T-helper 2 cell (primary cell): ENCODE results near the gene AHNAK2.

Source experiments
- DNase-seq, 5 experiments: peaks; one replicate each; pipeline versions ENCODE4 v3.0.0 to v3.0.0-alpha.2; 2012 to 2022

AHNAK2 gene

DNA sequence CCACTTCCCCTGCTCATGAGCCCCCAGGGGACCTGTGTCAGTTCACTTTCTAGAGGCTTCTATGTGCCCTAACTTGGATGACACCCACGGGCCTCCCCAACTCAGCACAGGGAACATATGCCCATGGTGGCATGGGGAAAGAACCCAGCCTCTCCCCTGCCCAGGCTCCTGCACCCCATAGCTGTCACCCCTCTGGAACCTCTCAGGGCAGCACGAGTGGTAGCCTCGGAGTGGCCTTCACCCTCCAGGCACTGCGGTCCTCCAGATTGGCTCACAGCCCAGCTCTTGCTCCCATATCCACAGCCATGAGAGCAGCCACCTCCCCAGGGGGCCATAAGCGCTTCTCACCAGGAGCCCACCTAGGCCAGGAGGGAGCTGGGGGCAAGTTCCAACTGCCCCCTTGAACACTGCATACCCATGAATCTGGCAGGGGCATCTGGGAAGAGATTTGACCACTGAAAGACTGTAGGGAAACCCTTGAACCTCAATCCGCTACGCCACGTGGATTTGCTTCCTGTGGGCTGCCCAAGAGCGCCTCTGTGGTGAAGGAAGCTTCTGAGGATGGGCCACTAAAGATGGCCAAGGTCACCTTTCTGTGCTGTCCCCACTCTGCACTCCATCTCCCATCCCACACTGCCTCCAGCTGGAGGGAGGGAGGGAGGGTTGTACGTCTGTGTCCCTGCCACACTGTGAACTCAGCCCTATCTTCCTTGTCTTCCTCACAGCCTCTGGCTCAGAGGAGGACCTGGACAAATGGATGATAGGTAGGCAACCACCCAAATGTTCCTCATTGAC lies 41.6 kb downstream of the AHNAK2 start:
- DNase-seq, result no peak

DNA sequence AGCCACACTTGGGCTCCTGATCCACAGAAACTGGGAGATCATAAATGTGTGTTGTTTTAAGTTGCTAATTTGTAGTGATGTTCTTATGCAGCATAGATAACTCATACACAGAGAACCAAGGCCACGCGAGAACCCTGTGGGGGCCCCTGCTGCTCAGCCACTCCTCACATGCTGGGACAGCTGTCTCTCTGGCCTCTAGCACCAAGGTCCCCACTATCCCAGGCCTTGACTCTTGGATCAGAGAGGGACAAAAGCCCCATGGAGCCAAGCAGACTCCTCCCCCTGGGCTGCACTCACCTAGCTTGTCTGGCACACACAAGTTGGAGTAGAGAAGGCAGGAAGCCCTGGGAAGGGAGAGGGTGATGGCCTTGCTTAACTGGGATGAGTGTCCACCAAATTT lies 42.2 kb downstream of the AHNAK2 start:
- DNase-seq, result no peak

DNA sequence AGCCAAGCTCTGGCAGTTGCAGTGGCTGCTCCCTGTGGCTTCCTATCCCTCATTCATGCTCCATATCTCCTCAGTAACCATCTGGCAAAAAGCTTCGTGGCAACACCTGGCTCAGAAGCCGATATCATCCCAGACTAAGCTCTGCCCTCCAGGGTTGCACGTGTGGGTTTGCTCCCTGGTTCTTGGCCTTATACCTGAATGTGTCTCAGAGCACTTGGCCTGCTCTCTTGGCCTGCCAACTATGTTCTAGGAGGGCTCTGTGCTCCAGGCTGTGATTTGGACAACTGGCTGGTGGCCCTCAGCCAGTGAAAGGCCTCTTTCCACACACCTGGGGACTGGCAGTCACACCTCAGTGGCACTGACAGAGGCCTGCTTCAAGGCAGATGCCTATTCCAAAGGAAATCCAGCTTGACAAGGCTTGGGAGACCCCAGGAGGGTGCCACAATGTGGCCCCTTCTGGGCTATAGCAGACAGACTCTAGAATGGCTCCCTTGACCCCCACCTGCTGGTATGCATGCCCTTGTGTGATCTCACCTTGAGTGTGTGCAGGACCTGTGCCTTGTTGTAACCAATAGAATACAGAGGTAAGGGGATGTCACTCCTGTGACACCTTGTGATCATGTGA lies 43.0 kb downstream of the AHNAK2 start:
- no peak for DNase-seq

DNA sequence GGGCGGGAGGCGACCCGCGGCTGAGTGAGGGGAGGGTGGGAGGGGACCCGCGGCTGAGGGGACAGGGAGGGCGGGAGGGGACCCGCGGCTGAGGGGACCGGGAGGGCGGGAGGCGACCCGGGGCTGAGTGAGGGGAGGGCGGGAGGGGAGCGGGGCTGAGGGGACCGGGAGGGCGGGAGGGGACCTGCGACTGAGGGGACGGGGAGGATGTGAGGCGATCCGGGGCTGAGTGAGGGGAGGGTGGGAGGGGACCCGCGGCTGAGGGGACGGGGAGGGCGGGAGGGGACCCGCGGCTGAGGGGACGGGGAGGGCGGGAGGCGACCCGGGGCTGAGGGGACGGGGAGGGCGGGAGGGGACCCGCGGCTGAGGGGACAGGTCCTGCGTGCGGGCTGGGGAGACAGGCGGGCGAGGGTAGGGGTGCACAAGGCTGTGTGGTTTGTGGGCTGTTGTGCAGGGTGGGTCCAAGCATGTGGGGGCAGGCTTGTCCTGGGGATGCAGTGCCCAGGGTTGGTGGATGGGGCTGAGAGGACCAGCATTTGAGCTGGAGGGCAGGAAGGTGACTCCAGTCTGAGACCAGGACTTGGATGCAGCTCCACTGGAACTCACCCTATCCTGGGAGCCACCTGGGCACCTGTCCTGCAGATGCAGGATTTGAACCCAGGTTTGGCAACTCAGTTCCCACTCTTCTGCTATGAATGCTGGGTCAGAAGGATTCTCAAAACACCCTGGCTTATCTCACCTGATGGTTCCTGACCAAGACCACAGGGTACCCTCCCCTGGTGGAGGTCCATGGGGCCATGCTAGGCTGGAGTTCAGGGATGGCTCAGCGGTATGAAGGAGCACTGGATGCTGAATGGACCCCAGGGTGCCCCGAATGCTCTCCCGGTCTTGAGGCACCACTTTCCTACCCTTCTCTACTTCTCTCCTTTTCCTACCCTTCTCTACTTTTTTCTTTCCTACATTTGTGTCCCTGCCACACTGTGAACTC lies 44.1 kb downstream of the AHNAK2 start:
- DNase-seq, result no peak

DNA sequence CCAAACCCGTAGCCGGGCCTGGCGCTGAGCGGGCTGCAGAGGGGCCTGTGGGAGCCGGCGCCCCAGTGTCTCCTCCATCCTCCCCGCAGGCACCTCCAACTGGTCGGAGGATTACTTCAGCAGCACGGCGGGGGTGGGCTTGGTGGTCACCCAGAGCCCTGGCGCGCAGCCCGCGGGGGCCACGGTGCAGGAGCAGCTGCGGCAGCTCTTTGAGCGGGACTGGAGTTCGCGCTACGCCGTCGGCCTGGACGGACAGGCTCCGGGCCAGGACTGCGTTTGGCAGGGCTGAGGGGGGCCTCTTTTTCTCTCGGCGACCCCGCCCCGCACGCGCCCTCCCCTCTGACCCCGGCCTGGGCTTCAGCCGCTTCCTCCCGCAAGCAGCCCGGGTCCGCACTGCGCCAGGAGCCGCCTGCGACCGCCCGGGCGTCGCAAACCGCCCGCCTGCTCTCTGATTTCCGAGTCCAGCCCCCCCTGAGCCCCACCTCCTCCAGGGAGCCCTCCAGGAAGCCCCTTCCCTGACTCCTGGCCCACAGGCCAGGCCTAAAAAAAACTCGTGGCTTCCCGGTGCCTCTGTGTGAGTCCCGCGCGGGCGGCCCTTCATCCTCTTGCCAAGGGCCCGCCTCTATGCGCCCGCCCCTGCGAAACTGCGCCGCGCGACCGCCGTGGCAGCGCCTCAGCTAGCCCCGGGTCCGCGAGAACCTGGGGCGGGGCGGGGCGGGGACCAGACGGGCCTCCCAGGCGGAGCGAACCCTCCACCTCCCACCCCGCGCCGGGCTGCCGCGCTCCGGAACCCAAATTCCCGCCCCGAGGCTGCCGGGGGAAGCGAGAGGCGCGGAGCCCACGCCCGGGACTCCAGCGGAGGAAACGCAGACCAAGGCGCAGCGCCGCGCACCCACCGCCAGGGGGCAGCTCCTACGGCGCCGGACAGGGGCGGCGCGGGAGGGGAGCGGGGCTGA lies 45.2 kb downstream of the AHNAK2 start:
- peak; percentile 63 to 83 (median 69) for DNase-seq

DNA sequence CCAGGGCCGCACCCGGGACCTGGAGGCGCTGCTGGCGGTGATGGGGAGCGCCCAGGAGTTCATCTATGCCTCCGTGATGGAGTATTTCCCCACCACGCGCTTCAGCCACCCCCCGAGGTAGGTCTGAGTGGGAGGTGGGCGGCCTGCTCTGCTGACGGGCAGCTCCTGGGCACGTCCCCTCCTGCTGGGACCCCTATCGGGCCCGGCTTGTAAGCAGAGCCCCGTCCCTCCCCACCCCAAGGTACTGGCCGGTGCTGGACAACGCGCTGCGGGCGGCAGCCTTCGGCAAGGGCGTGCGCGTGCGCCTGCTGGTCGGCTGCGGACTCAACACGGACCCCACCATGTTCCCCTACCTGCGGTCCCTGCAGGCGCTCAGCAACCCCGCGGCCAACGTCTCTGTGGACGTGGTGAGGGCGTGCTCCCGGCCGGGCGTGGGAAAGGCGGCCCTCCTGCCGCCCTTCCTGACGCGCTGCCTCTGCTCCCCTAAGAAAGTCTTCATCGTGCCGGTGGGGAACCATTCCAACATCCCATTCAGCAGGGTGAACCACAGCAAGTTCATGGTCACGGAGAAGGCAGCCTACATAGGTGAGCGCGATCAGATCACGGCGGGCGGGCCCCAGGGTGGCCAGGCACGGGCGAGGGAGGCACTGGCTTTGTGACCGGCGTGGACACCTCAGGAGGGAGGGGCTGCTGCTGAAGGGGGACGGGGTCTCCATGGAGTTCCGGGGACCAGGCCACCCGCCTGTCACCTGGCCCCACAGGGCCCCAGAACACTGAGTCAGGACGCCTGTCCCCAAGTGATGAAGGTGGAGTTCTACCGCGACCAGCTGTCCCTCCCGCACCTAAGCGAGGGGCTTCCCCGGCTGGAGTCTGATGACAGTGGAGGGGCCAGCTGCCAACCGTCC lies 46.2 kb downstream of the AHNAK2 start:
- no peak for DNase-seq

DNA sequence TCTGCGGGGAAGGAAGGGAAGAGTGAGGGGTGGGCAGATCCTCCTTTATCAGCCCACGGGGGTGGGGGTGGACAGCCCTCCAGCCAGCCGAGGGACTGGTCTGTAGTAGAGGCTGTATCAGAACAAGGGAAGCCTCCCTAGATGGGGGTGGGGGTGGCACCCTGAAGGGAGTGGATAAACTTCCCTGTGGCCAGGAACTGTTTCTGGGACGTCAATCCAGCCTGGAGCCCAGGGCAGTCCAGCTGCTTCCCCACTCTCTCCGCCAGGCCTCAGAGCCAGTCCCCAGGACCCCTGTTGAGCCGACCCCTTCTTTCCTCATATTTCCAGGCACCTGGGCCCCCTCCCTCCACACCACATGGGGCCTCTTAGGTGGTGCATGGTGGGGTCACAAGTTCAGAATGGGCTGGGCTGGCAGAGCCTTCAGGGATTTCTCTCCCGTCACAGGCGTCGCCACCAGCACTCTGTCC lies 46.8 kb downstream of the AHNAK2 start:
- no peak for DNase-seq

DNA sequence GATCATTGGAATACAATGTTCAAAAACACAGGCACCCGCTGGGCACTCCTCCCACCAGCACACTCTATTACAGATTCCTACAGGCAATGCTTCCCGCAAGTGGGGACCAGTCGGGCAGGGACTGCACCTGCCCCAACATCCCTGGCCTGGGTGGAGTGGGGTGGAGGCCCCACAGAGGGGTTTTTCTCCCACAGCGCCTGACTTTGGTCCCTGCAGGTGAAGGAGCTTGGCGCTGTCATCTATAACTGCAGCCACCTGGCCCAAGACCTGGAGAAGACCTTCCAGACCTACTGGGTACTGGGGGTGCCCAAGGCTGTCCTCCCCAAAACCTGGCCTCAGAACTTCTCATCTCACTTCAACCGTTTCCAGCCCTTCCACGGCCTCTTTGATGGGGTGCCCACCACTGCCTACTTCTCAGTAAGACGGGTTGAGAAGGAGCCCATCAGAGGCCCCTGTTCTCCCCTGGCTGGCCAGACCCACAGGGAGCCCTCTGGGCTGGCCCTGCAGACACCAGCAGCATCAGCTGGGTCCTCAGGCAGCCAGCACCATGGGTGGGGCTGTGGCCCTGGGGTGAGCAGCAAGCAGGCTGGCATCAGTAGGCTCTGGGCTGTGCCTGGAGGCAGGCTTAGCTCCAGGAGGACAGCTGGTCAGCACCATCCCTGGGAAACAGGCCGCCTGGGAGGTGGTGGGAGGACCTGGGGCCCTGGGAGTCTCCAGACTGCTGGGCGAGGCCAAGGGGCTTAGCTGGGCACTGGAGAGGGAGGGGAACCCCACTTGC lies 47.5 kb downstream of the AHNAK2 start:
- DNase-seq, result no peak

DNA sequence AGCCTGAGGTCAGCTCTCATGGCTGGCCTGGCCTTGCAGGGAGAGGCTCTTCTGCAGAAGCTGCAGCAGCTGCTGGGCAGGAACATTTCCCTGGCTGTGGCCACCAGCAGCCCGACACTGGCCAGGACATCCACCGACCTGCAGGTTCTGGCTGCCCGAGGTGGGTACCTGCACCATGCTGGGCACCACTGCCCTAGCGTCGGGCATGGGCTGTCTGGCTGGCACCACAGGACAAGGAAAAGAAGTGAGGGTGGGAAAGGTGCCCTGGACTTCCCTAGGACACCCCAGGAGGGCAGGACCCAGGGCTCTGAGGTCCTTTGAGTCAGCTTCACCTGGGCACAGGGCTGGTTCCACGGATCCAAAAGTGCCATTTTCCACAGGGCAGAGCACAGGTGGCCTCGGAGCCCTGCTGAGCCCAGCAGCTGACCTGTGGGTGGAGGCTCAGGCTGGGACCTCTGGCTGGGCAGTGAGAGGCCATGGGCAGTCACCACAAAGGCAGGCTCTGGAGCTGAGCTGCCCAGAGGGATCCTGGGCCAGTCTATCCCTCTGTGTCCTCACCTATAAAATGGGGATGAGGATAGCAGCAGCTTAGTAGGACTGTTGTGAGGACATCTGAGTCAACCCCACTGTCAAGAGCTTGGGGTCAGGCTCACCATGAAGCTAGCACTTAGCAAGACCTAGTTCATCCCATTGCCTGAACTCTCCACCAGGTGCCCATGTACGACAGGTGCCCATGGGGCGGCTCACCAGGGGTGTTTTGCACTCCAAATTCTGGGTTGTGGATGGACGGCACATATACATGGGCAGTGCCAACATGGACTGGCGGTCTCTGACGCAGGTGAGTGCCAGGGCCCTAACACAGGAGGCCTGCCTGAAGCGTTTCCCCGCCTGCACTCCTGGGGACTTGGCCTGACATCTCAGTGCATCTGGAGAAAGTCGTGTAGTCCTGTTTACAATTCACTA lies 48.6 kb downstream of the AHNAK2 start:
- no peak for DNase-seq

DNA sequence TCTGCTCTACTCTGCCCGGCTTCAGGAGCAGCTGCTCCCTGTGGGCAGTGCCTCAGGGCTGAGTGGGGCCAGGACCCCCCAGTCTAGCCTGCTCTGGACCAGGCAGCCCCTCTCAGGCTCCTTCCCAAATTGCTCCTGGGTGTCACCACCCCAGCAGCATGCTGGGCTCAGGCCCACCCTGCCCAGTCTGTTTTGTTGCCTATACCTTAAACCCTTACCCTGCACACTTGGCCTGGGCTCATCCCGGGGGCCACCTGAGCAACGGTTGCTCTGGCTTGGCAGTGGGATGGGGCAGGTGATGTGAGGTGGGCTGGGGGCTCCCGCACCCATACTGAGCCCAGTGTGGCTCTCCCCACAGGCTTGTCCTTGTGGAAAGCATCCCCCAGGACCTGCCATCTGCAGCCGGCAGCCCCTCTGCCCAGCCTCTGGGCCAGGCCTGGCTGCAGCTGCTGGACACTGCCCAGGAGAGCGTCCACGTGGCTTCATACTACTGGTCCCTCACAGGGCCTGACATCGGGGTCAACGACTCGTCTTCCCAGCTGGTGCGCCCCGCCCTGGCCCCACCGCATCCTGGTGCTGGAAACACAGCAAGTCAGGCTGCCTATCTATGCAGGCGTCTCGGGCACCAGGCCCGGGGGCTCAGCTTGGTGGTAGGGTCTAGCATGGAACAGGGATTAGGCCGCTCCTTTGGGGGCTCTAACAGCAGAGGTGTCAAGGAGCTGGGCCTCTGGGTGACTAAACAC lies 49.6 kb downstream of the AHNAK2 start:
- DNase-seq, result no peak

DNA sequence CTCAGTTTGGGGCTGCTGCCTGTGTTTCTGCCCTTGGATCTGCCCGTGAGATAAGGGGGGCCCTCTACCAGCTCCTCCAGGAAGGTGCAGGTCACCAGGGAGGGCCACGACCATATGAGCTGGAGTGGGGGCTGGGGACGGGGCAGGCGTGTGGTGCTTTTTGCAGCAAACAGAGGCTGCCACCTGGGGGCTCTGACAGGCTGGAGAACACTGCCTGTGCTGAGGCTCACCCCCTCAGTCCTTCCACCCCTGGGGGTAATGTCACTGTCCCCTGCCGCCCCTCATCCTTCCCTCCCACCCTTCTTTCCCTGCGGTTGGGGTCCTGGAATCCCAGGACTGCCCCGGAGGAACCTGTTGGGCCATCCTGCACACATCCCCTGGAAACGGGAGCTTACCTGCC lies 50.3 kb downstream of the AHNAK2 start:
- DNase-seq, result no peak

DNA sequence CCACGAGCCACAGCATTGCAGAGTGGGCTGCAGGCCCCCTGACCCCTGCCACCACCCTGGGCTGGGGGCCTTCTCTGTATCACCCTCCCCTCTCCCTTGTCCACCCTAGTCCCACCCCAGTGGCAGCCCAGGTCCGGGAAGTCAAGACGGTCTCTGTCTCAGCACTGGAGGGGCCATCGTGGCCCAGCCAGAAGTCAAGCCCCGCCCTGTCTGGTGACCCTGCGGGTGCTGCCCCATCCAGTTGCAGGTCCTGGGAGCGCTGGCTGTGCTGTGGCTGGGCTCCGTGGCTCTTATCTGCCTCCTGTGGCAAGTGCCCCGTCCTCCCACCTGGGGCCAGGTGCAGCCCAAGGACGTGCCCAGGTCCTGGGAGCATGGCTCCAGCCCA lies 50.8 kb downstream of the AHNAK2 start:
- no peak for DNase-seq

DNA sequence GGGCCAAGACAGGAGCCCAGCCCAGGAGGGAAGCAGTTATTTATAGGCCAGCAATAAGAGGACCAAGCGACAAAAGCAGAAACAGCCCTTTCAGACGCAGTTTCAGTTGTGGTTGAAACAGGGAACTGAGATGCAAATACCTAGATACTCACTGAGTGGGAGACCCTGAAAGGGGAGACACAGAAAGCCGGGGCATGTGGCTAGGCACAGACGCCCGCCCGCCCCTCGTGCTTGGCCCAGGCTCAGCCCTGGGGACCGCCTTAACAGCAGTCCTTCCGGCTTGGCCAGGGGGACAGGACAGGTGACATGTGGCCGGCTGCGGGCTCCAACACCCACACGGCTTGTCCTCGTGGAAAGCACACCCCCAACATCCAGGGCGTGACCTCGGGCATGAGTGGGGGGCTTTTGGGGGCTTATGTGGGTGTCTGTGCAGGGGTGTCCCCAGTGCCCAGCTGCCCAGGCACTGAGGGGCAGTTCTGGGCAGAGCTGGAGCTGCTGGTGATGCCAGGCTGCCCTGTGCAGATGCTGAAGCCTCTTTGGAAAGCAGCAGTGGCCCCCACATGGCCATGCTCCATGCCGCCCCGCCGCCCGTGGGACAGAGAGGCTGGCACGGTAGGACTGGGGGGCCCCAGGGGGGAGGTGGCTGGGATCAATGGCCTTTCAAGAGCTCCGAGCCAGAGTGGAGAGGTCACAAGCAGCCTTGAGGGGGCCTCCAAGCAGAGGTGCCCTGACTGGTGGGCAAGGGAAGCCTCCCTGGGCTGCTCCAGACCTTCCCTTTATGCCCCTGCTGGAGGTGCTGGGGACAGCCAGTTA lies 51.3 kb downstream of the AHNAK2 start:
- DNase-seq, result peak in 1 of 5 experiments; percentile 11

DNA sequence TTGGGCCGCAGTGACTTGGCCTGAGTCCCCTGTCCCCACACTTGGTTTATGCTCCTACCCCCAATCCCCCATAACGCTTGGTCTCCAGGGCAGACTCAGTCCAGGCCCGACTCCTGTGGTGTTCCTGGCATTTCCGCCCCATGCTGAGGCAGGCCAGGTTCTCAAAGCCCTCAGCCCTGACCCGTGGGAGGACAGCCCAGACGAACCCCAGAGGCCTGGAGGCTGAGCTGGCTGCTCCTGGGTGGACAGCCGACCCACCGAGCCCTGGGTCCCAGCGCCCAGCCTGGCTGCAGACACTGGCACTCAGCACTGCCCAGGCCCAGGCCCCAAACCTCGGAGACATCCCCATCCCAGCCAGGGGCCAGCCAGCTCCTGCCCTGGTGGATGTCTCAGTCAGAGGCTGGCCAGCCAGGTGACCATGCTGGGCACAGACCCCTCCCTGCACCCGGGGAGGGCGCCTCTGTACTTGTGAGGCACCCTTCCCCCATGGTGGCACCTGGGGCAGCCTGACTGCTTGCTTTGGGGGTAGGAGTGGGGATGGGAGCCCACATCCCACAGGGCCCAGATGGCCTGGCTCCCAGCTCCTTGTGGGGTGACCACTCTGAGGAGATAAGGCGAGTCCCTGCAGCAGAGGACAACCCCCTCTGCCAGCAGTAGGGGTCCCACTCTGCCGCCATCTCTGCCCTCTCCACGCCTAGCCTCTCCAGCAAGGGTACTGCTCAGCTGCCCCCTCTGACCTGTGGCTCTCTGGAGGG lies 52.1 kb downstream of the AHNAK2 start:
- DNase-seq, result no peak

DNA sequence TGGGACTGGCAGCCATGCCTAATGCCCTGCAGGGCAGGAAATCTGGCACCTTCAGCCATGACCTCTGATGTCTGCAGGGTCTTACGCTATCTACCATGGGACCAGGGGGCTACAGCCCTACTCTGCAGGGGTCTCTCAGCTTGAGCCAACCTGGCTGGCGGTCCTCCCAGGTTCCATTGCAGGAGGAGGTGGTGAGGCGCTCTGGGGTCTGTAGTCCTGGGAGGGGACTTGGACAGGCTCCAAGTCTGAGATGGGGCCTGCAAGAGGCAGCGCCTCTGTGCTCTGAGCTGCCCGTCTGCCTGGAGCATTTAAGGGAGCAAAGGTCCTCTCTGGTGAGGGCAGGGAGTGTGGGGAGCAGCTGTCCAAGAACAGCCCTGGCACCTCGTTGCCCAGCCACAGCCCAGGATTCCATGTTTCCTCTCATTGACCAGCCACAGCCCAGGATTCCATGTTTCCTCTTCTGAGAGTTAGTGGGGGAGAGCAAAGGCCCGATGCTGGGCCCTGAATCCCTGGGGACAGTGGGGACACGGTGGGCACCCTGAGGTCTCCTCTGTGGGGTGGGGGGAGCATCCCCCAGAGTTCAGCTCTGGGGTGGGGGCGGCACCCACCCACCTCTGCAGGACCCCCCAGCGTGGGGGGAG lies 52.8 kb downstream of the AHNAK2 start:
- no peak for DNase-seq
